Esophagus muscularis mucosa (tissue), 4 donors: ENCODE results near the gene FRMD5.

Source experiments
- EP300 ChIP-seq: sonication (generic); formaldehyde crosslinking; IDR thresholded peaks from one replicate; pipeline ENCODE4 v1.6.1; 2017; ENCODE audit warnings: antibody characterized with exemption
- POLR2A ChIP-seq: fragments of 450-650 bp; IDR thresholded peaks from one replicate; pipeline ENCODE4 v1.6.1; 2017; ENCODE audit warnings: antibody characterized with exemption, moderate library complexity, mild to moderate bottlenecking, low read depth
- POLR2AphosphoS5 ChIP-seq, 2 donors: sonication (generic); formaldehyde crosslinking; IDR thresholded peaks; one replicate each; pipeline ENCODE4 v1.6.1; 2017; ENCODE audit warnings: antibody characterized with exemption in 2 of 2
- TF ChIP-seq, protein P1 (sequence below), 3 experiments: fragments of 200-600 bp in 2 of 3; fragments of 450-650 bp in 1 of 3; sonication (generic) in 2 of 3; IDR thresholded peaks; one replicate each; pipeline ENCODE4 v1.5.1; 2017 to 2019; ENCODE audit warnings: antibody characterized with exemption in 3 of 3, mild to moderate bottlenecking in 2 of 3, moderate library complexity in 1 of 3

DNA sequence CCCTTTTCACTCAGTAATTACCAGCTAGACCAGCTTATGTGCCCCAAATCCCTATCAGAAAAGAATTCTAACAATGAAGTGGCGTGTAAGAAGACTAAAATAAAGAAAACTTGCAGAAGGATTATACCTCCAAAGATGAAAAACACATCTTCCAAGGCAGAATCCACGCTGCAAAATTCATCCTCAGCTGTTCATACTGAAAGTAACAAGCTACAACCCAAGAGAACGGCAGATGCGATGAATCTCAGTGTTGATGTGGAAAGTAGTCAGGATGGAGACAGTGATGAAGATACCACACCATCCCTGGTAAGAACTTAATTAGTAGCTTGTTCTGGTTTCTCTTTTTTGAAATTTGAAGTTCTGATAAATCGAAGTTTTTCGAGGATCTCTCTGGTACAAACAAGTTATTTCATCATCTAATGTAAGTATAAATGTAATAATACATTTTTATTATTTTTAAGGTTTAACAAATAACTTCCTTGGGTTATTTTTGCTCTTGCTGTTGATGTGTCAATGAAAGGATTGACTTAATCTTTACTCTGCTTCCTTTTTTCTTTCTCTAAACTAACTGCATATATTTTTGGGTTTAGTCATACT is 366.9 kb downstream of the FRMD5 start:
- TF ChIP-seq, protein P1, sequence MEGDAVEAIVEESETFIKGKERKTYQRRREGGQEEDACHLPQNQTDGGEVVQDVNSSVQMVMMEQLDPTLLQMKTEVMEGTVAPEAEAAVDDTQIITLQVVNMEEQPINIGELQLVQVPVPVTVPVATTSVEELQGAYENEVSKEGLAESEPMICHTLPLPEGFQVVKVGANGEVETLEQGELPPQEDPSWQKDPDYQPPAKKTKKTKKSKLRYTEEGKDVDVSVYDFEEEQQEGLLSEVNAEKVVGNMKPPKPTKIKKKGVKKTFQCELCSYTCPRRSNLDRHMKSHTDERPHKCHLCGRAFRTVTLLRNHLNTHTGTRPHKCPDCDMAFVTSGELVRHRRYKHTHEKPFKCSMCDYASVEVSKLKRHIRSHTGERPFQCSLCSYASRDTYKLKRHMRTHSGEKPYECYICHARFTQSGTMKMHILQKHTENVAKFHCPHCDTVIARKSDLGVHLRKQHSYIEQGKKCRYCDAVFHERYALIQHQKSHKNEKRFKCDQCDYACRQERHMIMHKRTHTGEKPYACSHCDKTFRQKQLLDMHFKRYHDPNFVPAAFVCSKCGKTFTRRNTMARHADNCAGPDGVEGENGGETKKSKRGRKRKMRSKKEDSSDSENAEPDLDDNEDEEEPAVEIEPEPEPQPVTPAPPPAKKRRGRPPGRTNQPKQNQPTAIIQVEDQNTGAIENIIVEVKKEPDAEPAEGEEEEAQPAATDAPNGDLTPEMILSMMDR (IDR thresholded peaks at IDR 0.05), result no peak
- TF ChIP-seq POLR2A, result no peak
- no peak for TF ChIP-seq POLR2AphosphoS5 (IDR thresholded peaks at IDR 0.05)
- no peak for TF ChIP-seq EP300
